Measurements from ENCODE around the gene FOXJ3. TPM values are rescaled to one million over a fixed set of nuclear protein-coding genes. Genes with fewer than 3 reads are reported as not detected.
A peak's percentile ranks its signal among the peaks of the same experiment; 100 is the strongest.

FOXJ3 gene
- total and polyA plus RNA-seq, 2 of the 13 experiments (the other 11 are each of a cell fraction or from before 2014, with no cell fraction given) = 16.6 to 48.5 TPM

GRCh38 chr1:42340093-42340492, 5.1 kb upstream of the FOXJ3 start (continued):
- 0 out of 2 replicates have a peak, but pooled peaks have one; percentile 46 for TF ChIP-seq HMG20B (CRISPR knock-in tag; conservative IDR thresholded peaks at IDR 0.05)
- TF ChIP-seq KDM1A (CRISPR knock-in tag; IDR thresholded peaks at IDR 0.05) = no peak; the same call in 1 of the 2 replicates
- TF ChIP-seq FOXJ3 (CRISPR knock-in tag; IDR thresholded peaks at IDR 0.05; ENCODE audit: borderline replicate concordance) = no peak
- TF ChIP-seq DNMT1 (CRISPR knock-in tag; IDR thresholded peaks at IDR 0.05) = no peak
- TF ChIP-seq SALL1 (CRISPR knock-in tag; IDR thresholded peaks at IDR 0.05) = peak; percentile 53; the same call in 1 of the 2 replicates
- peak; percentile 41; the same call in 1 of the 2 replicates for TF ChIP-seq POGZ (CRISPR knock-in tag; IDR thresholded peaks at IDR 0.05)
- TF ChIP-seq NFKBIZ (CRISPR knock-in tag; IDR thresholded peaks at IDR 0.05) = 0 out of 2 replicates have a peak, but pooled peaks have one; percentile 37
- peak; percentile 78; the same call in 1 of the 2 replicates for TF ChIP-seq TBX2 (CRISPR knock-in tag; IDR thresholded peaks at IDR 0.05; ENCODE audit: borderline replicate concordance)
- TF ChIP-seq, protein P1, sequence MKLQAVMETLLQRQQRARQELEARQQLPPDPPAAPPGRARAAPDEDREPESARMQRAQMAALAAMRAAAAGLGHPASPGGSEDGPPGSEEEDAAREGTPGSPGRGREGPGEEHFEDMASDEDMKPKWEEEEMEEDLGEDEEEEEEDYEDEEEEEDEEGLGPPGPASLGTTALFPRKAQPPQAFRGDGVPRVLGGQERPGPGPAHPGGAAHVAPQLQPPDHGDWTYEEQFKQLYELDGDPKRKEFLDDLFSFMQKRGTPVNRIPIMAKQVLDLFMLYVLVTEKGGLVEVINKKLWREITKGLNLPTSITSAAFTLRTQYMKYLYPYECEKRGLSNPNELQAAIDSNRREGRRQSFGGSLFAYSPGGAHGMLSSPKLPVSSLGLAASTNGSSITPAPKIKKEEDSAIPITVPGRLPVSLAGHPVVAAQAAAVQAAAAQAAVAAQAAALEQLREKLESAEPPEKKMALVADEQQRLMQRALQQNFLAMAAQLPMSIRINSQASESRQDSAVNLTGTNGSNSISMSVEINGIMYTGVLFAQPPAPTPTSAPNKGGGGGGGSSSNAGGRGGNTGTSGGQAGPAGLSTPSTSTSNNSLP (IDR thresholded peaks at IDR 0.05; ENCODE audit: low read depth, low read length) = peak; percentile 91
- peak; percentile 13; the same call in 1 of the 2 replicates for TF ChIP-seq DRAP1 (CRISPR knock-in tag; IDR thresholded peaks at IDR 0.05)
- no peak for TF ChIP-seq NKX3-1 (CRISPR knock-in tag; IDR thresholded peaks at IDR 0.05)
- TF ChIP-seq ZNF234 (CRISPR knock-in tag; conservative IDR thresholded peaks at IDR 0.05) = no peak
- peak; percentile 15; the same call in 1 of the 2 replicates for TF ChIP-seq KAT8 (CRISPR knock-in tag; IDR thresholded peaks at IDR 0.05)
- TF ChIP-seq FOXK1 (CRISPR knock-in tag; IDR thresholded peaks at IDR 0.05; ENCODE audit: borderline replicate concordance, low read depth) = peak; percentile 66; the same call in 1 of the 2 replicates
- TF ChIP-seq SMAD3 (CRISPR knock-in tag; IDR thresholded peaks at IDR 0.05) = peak; percentile 67; the same call in 1 of the 2 replicates
- peak in 1 of 2 experiments; percentile 81; a peak in 2 of 4 replicates for TF ChIP-seq EP300 (IDR thresholded peaks at IDR 0.05; ENCODE audit: low read depth in 2 of 2, low read length in 2 of 2)
- TF ChIP-seq EP300 (CRISPR knock-in tag; IDR thresholded peaks at IDR 0.05; ENCODE audit: borderline replicate concordance) = peak; percentile 69; the same call in 1 of the 2 replicates
- peak; percentile 56; the same call in 1 of the 2 replicates for TF ChIP-seq CREM (IDR thresholded peaks at IDR 0.05)
- no peak for TF ChIP-seq CREM (CRISPR knock-in tag; IDR thresholded peaks at IDR 0.05)
- TF ChIP-seq SOX5 (CRISPR knock-in tag; IDR thresholded peaks at IDR 0.05; ENCODE audit: borderline replicate concordance) = peak; percentile 95
- peak; percentile 80; the same call in 1 of the 2 replicates for TF ChIP-seq MIER3 (CRISPR knock-in tag; IDR thresholded peaks at IDR 0.05; ENCODE audit: borderline replicate concordance)
- TF ChIP-seq RXRB (CRISPR knock-in tag; IDR thresholded peaks at IDR 0.05; ENCODE audit: borderline replicate concordance) = peak; percentile 81
- peak; percentile 94 for TF ChIP-seq MIXL1 (CRISPR knock-in tag; IDR thresholded peaks at IDR 0.05)
- TF ChIP-seq MYC (CRISPR knock-in tag; IDR thresholded peaks at IDR 0.05; ENCODE audit: borderline replicate concordance) = no peak
- TF ChIP-seq ATF3 (CRISPR knock-in tag; IDR thresholded peaks at IDR 0.05) = peak; percentile 77
